HepG2 (cell line): Measurements from ENCODE around the gene CLDN7. TPM values are rescaled to one million over a fixed set of nuclear protein-coding genes. Genes with fewer than 3 reads are reported as not detected.

Experiments used
- AGO2 ChIP-seq: fragments of 200-400 bp; formaldehyde crosslinking; optimal IDR thresholded peaks from 2 replicates; pipeline ENCODE3; 2017; ENCODE audit warnings: mild to moderate bottlenecking, low read depth, low read length, moderate library complexity
- CHCHD3 ChIP-seq: sonication (generic); formaldehyde crosslinking; IDR thresholded peaks from 2 replicates; pipeline ENCODE4 v1.8.0; 2022; ENCODE audit warnings: mild to moderate bottlenecking, missing genetic modification reagents, moderate library complexity
- EED ChIP-seq: sonication (generic); formaldehyde crosslinking; IDR thresholded peaks from 2 replicates; pipeline ENCODE4 v1.5.0; 2020; ENCODE audit warnings: mild to moderate bottlenecking, missing genetic modification reagents
- ELF1 ChIP-seq: sonication (generic); formaldehyde crosslinking; IDR thresholded peaks from 2 replicates; pipeline ENCODE4 v1.4.0; 2020; ENCODE audit warnings: missing genetic modification reagents
- IKZF5 ChIP-seq: IDR thresholded peaks from 2 replicates; pipeline ENCODE4 v1.6.1; 2018; ENCODE audit warnings: missing genetic modification reagents, mild to moderate bottlenecking, missing compliant biosample characterization
- MATR3 ChIP-seq: sonication (generic); formaldehyde crosslinking; IDR thresholded peaks from 2 replicates; pipeline ENCODE4 v1.4.0; 2020; ENCODE audit warnings: missing genetic modification reagents
- MYC ChIP-seq: sonication (generic); formaldehyde crosslinking; IDR thresholded peaks from 2 replicates; pipeline ENCODE4 v1.9.0; 2021; ENCODE audit warnings: missing genetic modification reagents, borderline replicate concordance
- STAT5B ChIP-seq: sonication (generic); formaldehyde crosslinking; IDR thresholded peaks from 2 replicates; pipeline ENCODE4 v1.4.0; 2020; ENCODE audit warnings: missing genetic modification reagents
- ZBTB1 ChIP-seq: sonication (generic); formaldehyde crosslinking; IDR thresholded peaks from 2 replicates; pipeline ENCODE4 v1.4.0; 2020; ENCODE audit warnings: missing genetic modification reagents, borderline replicate concordance
- ZBTB7B ChIP-seq: sonication (generic); formaldehyde crosslinking; IDR thresholded peaks from 2 replicates; pipeline ENCODE4 v1.4.0; 2020; ENCODE audit warnings: missing genetic modification reagents
- ZNF142 ChIP-seq: sonication (generic); formaldehyde crosslinking; IDR thresholded peaks from 2 replicates; pipeline ENCODE4 v1.4.0; 2020; ENCODE audit warnings: missing genetic modification reagents
- ZNF543 ChIP-seq: sonication (generic); formaldehyde crosslinking; IDR thresholded peaks from 2 replicates; pipeline ENCODE4 v1.4.0; 2020; ENCODE audit warnings: mild to moderate bottlenecking, missing genetic modification reagents
- ZNF546 ChIP-seq: sonication (generic); formaldehyde crosslinking; conservative IDR thresholded peaks from 2 replicates; pipeline ENCODE4 v1.8.1; 2023; ENCODE audit warnings: mild to moderate bottlenecking, missing genetic modification reagents
- polyA plus RNA-seq, 8 experiments: library from polyadenylated mRNA; depleted of rRNA in 3 of 8; stranded (reverse) in 7 of 8; unstranded in 1 of 8; fragments of >200 nt; fragmentation: Illumina TruSeq in 4 of 8; extraction: Trizol in 4 of 8; gene quantifications; 2 replicates each; pipeline versions ENCODE4 v1.2.1 to v1.2.3, GENCODE V29; 2011 to 2016; ENCODE audit warnings: low read depth in 4 of 8, missing spikeins in 1 of 8, mixed read lengths in 1 of 8; ENCODE audit not compliant: insufficient read depth in 1 of 8
- total RNA-seq, 5 experiments: library from RNA; depleted of rRNA; stranded (reverse); fragments of >200 nt; fragmentation: Illumina TruSeq; extraction: Trizol; gene quantifications; 2 replicates each; pipeline ENCODE4 v1.2.3, GENCODE V29; 2016; ENCODE audit warnings: low read depth in 1 of 5
- TF ChIP-seq, protein P1 (sequence below): sonication (generic); formaldehyde crosslinking; IDR thresholded peaks from 2 replicates; pipeline ENCODE4 v1.5.0; 2020; ENCODE audit warnings: mild to moderate bottlenecking, missing genetic modification reagents, borderline replicate concordance
- TF ChIP-seq, protein P2 (sequence below): sonication (generic); formaldehyde crosslinking; IDR thresholded peaks from 2 replicates; pipeline ENCODE4 v1.8.1; 2023; ENCODE audit warnings: mild to moderate bottlenecking, missing genetic modification reagents, borderline replicate concordance
- TF ChIP-seq, protein P3 (sequence below): sonication (generic); formaldehyde crosslinking; IDR thresholded peaks from 2 replicates; pipeline ENCODE4 v1.4.0; 2020; ENCODE audit warnings: missing genetic modification reagents, mild to moderate bottlenecking, borderline replicate concordance

Gene CLDN7
- total and polyA plus RNA-seq, 2 of the 13 experiments (the other 11 are each of a cell fraction or from before 2014, with no cell fraction given) = not detected

GRCh38 chr17:7219812-7220592 is 42.3 kb downstream of the CLDN7 start, which contains the start of the genes ACADVL and DLG4 (continued):
- TF ChIP-seq, protein P1, sequence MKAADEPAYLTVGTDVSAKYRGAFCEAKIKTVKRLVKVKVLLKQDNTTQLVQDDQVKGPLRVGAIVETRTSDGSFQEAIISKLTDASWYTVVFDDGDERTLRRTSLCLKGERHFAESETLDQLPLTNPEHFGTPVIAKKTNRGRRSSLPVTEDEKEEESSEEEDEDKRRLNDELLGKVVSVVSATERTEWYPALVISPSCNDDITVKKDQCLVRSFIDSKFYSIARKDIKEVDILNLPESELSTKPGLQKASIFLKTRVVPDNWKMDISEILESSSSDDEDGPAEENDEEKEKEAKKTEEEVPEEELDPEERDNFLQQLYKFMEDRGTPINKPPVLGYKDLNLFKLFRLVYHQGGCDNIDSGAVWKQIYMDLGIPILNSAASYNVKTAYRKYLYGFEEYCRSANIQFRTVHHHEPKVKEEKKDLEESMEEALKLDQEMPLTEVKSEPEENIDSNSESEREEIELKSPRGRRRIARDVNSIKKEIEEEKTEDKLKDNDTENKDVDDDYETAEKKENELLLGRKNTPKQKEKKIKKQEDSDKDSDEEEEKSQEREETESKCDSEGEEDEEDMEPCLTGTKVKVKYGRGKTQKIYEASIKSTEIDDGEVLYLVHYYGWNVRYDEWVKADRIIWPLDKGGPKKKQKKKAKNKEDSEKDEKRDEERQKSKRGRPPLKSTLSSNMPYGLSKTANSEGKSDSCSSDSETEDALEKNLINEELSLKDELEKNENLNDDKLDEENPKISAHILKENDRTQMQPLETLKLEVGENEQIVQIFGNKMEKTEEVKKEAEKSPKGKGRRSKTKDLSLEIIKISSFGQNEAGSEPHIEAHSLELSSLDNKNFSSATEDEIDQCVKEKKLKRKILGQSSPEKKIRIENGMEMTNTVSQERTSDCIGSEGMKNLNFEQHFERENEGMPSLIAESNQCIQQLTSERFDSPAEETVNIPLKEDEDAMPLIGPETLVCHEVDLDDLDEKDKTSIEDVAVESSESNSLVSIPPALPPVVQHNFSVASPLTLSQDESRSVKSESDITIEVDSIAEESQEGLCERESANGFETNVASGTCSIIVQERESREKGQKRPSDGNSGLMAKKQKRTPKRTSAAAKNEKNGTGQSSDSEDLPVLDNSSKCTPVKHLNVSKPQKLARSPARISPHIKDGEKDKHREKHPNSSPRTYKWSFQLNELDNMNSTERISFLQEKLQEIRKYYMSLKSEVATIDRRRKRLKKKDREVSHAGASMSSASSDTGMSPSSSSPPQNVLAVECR = peak; percentile 87
- TF ChIP-seq, protein P2, sequence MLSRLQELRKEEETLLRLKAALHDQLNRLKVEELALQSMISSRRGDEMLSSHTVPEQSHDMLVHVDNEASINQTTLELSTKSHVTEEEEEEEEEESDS (CRISPR knock-in tag) = no peak; the same call in 1 of the 2 replicates
- TF ChIP-seq ZNF543 (CRISPR knock-in tag) = no peak
- 0 out of 2 replicates have a peak, but pooled peaks have one; percentile 46 for TF ChIP-seq ZNF546
- TF ChIP-seq STAT5B (CRISPR knock-in tag) = 0 out of 2 replicates have a peak, but pooled peaks have one; percentile 17
- TF ChIP-seq ZNF142 (CRISPR knock-in tag) = no peak; the same call in 1 of the 2 replicates
- TF ChIP-seq ZBTB7B = peak; percentile 73
- TF ChIP-seq ZBTB1 (CRISPR knock-in tag) = no peak
- peak; percentile 69; the same call in 1 of the 2 replicates for TF ChIP-seq MYC (CRISPR knock-in tag)
- peak; percentile 82 for TF ChIP-seq IKZF5 (CRISPR knock-in tag)
- no peak for TF ChIP-seq MATR3 (CRISPR knock-in tag)
- no peak for TF ChIP-seq EED (CRISPR knock-in tag)
- TF ChIP-seq ELF1 (CRISPR knock-in tag) = peak; percentile 43; the same call in 1 of the 2 replicates
- peak; percentile 99 for TF ChIP-seq AGO2
- no peak for TF ChIP-seq CHCHD3 (CRISPR knock-in tag)
- TF ChIP-seq, protein P3, sequence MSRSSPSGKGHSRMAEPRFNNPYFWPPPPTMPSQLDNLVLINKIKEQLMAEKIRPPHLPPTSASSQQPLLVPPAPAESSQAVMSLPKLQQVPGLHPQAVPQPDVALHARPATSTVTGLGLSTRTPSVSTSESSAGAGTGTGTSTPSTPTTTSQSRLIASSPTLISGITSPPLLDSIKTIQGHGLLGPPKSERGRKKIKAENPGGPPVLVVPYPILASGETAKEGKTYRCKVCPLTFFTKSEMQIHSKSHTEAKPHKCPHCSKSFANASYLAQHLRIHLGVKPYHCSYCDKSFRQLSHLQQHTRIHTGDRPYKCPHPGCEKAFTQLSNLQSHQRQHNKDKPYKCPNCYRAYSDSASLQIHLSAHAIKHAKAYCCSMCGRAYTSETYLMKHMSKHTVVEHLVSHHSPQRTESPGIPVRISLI (CRISPR knock-in tag) = no peak
